Fibroblast of mammary gland (primary cell): ENCODE measurements around the gene IRX6.

Experiments
- DNase-seq: peaks from one replicate; pipeline ENCODE4 v3.0.0-alpha.2; 2010; ENCODE audit warnings: low read depth
- H3K4me3 ChIP-seq: 2 replicates; pipeline ENCODE4 v1.5.1; 2011; ENCODE audit warnings: low read depth, mild to moderate bottlenecking, low read length, moderate library complexity; ENCODE audit not compliant: control insufficient read depth
- TF ChIP-seq, protein P1 (sequence below): conservative IDR thresholded peaks from 2 replicates; pipeline ENCODE4 v1.5.1; 2011; ENCODE audit warnings: low read depth, low read length, inconsistent platforms; ENCODE audit not compliant: control insufficient read depth, insufficient read depth

Gene IRX6

DNA sequence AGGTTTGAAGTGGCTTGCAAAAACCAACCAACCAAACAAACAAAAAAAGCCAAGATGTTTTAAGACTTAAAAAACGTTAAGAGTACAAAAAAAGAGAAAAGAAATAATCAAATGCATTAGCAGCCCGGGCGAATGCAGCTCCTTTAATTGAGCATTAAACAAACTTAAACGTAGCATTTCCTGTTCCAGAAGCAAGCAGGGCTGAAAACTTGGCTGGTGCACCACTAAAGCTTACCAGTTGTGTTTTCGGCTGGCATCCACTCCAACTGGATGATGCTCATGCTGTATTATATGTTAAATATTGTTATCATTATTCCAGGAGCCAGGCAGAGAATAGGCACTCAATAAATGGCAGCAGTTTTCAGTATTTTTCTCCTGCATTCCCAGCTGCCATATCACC is 45.1 kb downstream of the IRX6 start:
- H3K4me3 ChIP-seq = no peak overlapping the region
- no peak for DNase-seq
- TF ChIP-seq, protein P1, sequence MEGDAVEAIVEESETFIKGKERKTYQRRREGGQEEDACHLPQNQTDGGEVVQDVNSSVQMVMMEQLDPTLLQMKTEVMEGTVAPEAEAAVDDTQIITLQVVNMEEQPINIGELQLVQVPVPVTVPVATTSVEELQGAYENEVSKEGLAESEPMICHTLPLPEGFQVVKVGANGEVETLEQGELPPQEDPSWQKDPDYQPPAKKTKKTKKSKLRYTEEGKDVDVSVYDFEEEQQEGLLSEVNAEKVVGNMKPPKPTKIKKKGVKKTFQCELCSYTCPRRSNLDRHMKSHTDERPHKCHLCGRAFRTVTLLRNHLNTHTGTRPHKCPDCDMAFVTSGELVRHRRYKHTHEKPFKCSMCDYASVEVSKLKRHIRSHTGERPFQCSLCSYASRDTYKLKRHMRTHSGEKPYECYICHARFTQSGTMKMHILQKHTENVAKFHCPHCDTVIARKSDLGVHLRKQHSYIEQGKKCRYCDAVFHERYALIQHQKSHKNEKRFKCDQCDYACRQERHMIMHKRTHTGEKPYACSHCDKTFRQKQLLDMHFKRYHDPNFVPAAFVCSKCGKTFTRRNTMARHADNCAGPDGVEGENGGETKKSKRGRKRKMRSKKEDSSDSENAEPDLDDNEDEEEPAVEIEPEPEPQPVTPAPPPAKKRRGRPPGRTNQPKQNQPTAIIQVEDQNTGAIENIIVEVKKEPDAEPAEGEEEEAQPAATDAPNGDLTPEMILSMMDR = no peak

DNA sequence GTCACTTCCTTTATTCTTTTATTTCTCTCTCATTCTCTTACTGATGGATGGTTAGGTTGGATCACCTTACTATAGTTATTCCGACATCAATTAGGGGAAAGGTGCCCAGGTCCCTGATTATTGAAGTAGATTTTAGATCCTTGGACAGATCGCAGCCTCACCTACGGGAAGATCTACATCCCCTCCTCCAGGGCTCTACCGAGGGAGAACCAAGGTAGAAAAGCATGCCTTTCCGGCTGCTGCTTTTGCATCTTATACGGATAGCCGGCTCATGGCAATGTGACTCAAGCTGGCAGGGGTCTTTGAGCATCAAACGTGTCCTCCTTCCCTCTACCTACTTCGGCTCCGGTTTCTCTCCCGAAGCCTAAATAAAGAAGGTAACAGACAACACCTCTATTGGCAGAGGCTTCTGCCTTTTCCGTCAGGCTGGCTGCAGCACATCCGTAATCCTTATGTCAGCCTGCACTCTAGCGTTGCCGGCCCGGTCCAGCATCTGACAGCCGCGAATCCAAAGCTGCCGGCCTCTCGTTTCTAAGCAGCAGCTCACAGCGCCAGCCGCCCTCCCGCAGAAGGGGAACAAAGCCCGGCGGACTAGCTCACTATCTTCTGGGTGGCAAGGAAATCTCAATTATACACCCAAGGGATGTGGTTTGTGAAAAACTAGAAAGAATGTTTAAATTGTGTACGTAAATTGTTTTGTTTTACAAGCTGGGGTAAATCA is 46.9 kb downstream of the IRX6 start:
- peak; percentile 19 for DNase-seq

DNA sequence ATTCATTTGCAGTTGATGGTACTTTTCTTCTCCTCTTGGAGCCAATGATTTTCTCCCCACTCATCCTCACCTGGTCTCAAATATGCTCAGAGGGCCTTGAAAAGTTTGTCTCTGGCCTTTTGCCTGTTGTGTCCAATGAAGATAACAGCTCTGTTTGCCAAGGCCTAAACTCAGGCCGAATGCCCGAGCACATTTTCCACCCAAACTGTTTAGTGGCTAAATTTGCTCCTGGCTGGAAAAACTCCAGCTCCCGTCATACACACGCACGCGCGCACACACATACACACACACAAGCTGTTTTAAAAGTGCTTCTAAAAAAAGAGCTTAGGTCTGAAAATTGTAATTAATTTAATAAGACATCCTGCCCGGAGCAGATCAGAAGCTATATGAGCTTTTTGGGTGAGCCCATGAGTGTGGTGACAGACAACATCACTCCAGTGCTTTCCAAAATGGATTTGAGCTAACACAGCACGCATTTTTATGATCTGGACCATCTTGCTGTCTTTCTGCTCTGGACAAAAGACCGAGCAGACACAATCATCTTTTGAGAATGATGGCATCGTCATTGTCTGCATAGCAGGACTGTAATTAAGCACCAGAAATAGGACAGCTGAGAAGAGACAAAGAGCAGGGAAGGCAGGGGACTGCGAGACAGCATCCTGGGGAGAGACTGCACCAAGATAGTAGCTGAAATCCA is 48.9 kb downstream of the IRX6 start:
- no peak overlapping the region for H3K4me3 ChIP-seq
- no peak for DNase-seq
- TF ChIP-seq, protein P1 = no peak

More for the DNA sequence above, 46.9 kb downstream of the IRX6 start:
- H3K4me3 ChIP-seq = no peak overlapping the region
- TF ChIP-seq, protein P1 = peak; percentile 26

DNA sequence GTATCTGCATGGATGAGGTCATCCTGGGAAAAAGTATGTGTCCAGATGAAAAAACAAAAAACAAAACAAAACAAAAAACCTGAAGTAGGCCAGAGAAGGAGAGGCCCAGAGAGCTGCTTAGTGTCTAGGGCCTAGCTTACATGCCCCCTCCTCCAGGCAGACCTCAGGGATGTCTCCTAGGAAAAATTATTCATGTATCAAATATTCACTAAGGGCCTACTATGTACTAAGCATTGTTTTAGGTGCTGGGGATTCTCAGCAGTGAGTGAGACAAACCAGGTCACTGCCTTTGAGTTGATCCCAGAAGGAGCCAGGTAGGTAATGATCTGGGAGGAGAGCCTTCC is 49.5 kb downstream of the IRX6 start:
- no peak for DNase-seq
- no peak overlapping the region for H3K4me3 ChIP-seq
- TF ChIP-seq, protein P1 = no peak

DNA sequence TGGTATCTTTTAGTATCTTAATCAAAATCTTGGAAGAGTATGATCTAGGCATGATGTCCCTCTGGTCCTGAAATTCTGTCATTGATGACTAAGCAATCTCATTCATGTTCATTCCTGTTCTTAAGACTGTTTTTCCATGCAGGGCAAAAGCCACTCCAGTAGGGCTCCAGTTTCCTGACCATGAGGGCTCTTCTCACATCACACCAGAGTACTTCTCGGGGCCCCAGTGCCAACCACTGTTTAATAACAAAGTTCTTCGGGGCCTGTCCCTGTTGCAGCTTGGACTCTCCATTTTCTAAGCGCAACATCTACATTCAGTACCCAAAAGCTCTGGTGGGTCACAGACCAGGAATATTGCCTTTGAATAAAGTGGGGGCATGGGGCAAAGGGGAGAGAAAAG is 52.0 kb downstream of the IRX6 start:
- no peak overlapping the region for H3K4me3 ChIP-seq
- TF ChIP-seq, protein P1 = no peak
- DNase-seq = no peak

DNA sequence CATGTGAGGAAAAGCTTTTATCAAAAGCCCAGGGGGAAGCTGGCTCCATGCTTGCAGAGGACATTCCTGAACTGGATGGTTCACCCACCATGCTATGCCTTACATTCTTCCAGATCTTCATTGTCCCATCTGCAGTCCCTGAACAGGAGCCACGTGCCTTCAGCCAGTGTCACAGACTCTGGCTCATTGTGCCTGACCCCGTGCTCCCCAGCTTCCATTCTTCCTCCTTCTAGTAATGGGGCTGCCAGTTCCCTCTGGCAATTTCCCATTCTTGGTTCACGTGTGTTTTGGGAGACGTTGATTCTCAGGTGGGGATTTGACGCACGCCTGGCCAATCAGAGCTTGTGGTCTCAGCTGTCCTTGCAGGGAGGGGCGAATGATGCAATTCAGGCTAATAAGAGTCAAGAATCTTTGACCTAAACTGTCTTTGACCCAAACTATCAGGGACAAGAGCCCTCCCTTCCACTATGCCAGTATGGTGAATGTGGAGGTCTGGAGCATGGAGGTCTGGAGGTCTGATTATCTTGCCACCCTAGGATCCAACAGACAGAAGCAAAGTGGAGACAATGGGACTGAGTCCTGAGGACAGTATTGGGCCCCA is 52.7 kb downstream of the IRX6 start:
- DNase-seq = no peak
- H3K4me3 ChIP-seq = no peak overlapping the region
- TF ChIP-seq, protein P1 = no peak
